Measurements from ENCODE around the gene FKBP14. TPM values are rescaled to one million over a fixed set of nuclear protein-coding genes. Genes with fewer than 3 reads are reported as not detected.

FKBP14 gene
- total and polyA plus RNA-seq, 9 of the 15 experiments (the other 6 are each of a cell fraction or from before 2014, with no cell fraction given), result 5.3 to 27.9 (median 14.3) TPM

DNA sequence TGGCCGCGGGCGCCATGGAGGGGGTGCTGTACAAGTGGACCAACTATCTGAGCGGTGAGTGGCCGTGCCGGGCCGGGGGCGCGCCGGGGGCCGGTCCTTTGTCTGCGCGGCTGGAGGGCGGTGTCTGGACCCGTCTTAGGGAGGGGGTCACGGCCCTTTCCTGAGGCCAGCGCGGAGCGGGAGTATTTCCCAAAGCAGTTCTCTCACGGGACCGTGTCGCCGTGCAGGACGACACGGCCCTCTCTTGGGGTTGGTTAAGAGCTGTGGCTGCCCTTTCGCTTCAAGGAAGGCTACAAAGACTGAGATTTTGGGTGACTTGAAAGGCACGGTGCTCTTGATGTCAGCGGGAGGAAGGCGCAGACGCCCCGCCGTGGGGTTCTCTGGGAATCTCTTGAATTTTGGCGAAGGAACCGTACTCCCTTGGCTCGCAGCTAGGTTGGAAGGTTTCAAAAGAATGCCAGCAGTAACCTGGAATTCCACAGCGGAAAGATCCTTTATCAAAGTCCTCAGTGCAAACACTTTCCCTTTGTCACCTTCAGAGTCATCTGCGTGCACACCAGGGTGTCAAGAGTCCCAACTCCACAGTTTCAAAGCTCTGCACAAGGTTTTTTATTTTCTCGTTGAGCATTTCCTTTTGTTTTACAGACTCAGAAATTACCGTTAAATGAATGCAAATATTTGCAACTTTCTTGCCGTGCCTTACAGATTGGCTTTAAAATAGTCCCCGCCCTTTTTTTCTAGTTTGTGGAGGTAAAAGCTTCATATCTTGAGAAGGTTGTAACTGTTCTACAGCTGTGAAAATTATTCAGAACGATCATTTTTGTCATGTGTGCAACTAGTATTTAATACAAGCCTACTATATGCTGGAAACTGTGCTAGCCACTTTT, 2.5 kb upstream of the FKBP14 start (continued):
- TF ChIP-seq SIN3A (IDR thresholded peaks at IDR 0.05; ENCODE audit: borderline replicate concordance in 2 of 2, control insufficient read depth in 1 of 2, low read depth in 2 of 2, low read length in 2 of 2) (no peak), BRF1 (IDR thresholded peaks at IDR 0.05; ENCODE audit: borderline replicate concordance, extremely low read depth, insufficient read length) (no peak), CEBPG (CRISPR knock-in tag; IDR thresholded peaks at IDR 0.05) (0 out of 2 replicates have a peak, but pooled peaks have one; percentile 19), CEBPG (tag; conservative IDR thresholded peaks at IDR 0.05 in 1 of 2, IDR thresholded peaks at IDR 0.05 in 1 of 2) (no peak), CREM (IDR thresholded peaks at IDR 0.05; ENCODE audit: low read depth) (0 out of 2 replicates have a peak, but pooled peaks have one; percentile 4), EGR1 (conservative IDR thresholded peaks at IDR 0.05) (0 out of 2 replicates have a peak, but pooled peaks have one; percentile 43), TSC22D4 (tag; IDR thresholded peaks at IDR 0.05) (no peak), SIX5 (IDR thresholded peaks at IDR 0.05; ENCODE audit: borderline replicate concordance in 1 of 2, insufficient read depth in 1 of 2, low read depth in 1 of 2, low read length in 2 of 2) (no peak), HMGN3 (IDR thresholded peaks at IDR 0.05; ENCODE audit: borderline replicate concordance, extremely low read depth, insufficient read length, low read depth, low read length) (peak; percentile 12), TGIF2 (CRISPR knock-in tag; IDR thresholded peaks at IDR 0.05) (no peak), ZNF263 (CRISPR knock-in tag; IDR thresholded peaks at IDR 0.05; ENCODE audit: borderline replicate concordance) (0 out of 2 replicates have a peak, but pooled peaks have one; percentile 21), HDGF (IDR thresholded peaks at IDR 0.05) (no peak), ZFP30 (CRISPR knock-in tag; IDR thresholded peaks at IDR 0.05; ENCODE audit: borderline replicate concordance) (no peak), SAP30 (IDR thresholded peaks at IDR 0.05; ENCODE audit: borderline replicate concordance, insufficient read depth, low read depth, low read length, poor library complexity, severe bottlenecking) (no peak), ZNF316 (IDR thresholded peaks at IDR 0.05) (no peak), TCF7L2 (IDR thresholded peaks at IDR 0.05; ENCODE audit: low read depth, low read length) (no peak), ZNF12 (CRISPR knock-in tag; IDR thresholded peaks at IDR 0.05) (no peak)
- TF ChIP-seq, protein P1, sequence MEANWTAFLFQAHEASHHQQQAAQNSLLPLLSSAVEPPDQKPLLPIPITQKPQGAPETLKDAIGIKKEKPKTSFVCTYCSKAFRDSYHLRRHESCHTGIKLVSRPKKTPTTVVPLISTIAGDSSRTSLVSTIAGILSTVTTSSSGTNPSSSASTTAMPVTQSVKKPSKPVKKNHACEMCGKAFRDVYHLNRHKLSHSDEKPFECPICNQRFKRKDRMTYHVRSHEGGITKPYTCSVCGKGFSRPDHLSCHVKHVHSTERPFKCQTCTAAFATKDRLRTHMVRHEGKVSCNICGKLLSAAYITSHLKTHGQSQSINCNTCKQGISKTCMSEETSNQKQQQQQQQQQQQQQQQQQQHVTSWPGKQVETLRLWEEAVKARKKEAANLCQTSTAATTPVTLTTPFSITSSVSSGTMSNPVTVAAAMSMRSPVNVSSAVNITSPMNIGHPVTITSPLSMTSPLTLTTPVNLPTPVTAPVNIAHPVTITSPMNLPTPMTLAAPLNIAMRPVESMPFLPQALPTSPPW (CRISPR knock-in tag; IDR thresholded peaks at IDR 0.05), result peak; percentile 33; the same call in 1 of the 2 replicates
- TF ChIP-seq, protein P2, sequence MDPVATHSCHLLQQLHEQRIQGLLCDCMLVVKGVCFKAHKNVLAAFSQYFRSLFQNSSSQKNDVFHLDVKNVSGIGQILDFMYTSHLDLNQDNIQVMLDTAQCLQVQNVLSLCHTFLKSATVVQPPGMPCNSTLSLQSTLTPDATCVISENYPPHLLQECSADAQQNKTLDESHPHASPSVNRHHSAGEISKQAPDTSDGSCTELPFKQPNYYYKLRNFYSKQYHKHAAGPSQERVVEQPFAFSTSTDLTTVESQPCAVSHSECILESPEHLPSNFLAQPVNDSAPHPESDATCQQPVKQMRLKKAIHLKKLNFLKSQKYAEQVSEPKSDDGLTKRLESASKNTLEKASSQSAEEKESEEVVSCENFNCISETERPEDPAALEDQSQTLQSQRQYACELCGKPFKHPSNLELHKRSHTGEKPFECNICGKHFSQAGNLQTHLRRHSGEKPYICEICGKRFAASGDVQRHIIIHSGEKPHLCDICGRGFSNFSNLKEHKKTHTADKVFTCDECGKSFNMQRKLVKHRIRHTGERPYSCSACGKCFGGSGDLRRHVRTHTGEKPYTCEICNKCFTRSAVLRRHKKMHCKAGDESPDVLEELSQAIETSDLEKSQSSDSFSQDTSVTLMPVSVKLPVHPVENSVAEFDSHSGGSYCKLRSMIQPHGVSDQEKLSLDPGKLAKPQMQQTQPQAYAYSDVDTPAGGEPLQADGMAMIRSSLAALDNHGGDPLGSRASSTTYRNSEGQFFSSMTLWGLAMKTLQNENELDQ (CRISPR knock-in tag; IDR thresholded peaks at IDR 0.05; ENCODE audit: borderline replicate concordance), result 0 out of 2 replicates have a peak, but pooled peaks have one; percentile 1
